Activated CD8-positive, alpha-beta memory T cell treated with anti-CD3 and anti-CD28 coated beads for 48 hours (primary cell): ENCODE results near the gene TMPRSS13.
"Not testable (repeated sequence)": the region's sequence is repeated elsewhere in the genome, so short reads cannot be mapped to it uniquely, and the experiment has no call there.

Experiments used
- DNase-seq, 3 experiments: peaks; one replicate each; pipeline ENCODE4 v3.0.0-alpha.2; 2020; ENCODE audit warnings: low read depth in 2 of 3, low spot score in 2 of 3

Gene TMPRSS13

DNA sequence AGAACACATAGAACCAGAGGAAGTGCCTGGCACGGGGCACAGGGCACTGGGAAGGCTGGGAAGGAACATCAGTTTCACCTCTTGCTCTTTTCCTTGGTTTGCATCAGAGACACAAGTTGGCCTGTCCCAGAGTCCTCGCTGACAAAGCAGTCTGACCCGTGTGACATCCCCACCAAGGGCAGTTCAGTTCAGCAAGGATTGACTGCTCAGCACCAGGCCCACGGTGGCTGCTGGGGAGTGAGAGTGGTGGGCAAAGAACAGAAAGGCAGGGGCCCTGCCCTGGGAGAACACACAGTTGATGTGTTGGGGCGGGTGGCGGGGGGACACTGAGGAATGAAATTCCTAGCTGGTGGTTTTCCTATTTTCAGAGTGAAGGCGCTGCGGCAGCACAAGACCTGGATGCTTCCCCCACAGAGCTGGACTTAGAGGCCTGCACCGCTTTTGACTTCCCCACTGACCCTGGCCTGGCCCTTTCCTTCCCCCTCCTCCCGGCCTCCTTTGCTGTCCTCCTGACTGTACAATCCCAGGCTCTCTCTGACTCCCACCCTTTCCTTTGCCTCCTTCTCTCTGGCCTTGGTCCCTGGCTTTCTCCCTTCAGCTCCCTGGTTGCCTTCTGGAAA, 2.2 kb upstream of the TMPRSS13 start:
- no peak for DNase-seq

DNA sequence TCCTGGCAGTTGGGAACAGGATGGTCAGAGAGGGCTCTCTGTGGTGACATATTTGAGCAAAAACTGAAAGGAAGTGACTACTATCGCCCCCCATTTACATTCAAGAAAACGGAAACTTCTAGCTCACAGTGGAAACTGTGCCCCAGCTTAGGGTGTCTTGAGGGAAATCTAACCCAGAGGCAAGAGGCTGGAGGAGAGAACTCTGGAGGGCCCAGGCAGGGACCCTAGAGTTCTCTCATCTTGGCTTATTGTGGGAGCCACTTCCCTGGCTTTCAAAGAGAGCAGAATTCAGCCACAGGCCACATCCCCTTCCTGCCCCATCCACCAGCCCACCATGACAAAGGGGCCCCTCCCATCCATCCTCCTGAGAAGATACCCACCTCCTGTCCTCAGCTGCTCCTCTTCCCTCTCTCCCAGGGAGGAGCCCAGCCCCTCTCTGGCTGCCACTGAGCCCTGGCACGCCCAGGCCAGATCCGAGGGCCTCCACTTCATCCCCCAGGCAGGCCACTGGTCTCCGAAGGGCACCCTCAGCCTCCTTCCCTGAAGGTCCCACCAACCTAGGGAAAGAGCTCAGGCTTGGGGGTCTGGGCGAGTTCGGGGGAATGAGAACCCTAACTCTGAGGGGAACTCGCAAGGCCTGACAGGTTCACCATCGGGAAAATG, 1.6 kb upstream of the TMPRSS13 start:
- DNase-seq: no peak

DNA sequence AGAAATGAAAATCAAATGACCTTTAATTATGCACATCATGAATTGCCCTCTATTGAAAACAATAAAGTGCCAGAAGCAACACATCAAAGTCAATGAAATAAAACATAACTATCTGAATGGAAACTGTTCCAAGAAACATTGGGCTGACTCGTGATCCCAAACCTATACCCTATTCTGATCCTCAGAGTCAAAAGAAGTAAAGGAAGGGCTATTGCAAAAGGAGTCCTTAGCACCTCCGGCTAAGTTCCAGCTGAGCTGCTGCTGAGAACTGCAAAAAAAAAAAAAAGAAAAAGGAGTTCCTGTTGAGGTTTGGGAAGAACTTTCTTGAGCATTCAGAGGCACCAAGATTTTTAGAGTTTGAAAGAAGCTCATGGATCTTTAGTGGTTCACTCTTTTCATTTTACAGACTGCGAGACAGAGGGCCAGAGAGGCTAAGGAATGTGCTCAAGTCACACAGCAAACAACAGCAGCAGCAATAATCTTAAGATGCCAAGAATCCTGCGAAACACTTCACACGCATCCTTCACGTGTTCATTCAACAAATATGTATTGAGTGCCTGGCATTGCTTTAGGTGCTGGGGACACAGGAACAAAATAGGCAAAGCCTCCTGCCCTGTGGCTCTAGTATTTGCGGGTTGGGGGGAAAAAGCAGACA, 841 bp upstream of the TMPRSS13 start:
- DNase-seq: no peak

DNA sequence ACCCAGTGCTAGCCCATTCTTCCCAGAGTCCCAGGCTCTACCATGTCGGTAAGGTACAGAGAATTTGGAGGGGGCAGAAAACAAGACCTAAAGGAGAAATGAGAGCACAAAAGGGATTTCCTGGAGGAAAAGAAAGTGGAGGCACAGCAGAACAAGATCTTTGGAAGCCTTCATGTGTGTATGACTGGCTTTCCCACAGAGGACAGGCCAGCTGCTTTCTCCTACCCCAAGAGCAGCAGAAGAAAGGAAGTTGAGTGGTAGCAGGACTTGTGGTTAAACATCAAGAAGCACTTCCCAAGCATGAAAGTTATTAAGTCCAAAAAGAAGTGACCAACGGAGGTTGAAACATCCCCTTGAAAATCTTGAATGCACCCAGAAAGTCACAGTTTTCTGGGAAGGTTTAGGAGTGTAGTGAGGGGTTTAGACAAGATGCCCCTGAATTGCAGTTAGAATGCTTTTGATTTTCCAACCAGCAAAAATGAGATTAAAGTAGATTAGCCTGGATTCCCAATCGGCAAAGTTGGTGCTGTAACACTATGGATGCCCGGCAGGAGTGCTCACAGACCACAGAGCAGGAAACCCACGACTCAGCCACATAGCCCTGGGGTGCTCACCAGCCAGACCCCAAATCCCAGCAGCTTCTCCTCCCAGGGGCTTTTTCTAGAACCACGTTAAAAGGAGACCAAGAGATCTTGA, 608 bp downstream of the TMPRSS13 start:
- DNase-seq: no peak

DNA sequence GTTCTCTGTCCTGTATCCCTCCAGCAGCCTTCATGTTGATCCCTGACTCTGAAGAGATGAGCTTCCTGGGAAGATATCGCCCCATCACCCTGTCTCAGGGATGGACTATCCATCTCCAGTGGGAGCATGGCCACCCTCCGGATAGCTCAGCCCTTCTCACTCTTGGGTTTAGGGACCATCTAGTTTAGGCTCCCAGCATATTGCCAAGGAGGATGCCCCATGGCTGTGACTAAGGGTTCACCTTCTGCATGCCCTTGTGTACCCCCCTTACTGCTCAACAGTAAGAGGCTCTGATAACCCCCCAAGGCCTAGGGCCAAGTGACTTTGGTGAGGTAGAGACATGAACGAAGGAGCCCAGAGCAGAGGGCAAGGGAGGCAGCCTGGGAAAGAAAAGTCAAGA, 1.3 kb downstream of the TMPRSS13 start:
- DNase-seq: no peak

DNA sequence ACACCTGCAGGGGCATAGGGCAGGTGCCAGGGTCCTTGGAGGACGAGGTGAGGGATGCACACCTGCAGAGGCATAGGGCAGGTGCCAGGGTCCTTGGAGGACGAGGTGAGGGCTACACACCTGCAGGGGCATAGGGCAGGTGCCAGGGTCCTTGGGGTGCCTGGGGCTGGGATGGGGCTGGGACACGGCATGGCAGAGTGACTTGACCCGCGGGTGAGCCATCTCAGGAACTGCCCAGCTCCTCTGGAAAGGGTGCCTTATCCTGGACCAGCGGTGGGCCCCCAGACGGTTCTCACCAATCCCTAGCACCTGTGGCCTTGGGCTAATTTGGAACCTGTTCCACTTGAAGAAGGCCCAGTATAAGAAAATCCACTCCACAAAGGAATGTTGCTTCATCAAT, 3.0 kb downstream of the TMPRSS13 start:
- DNase-seq: not testable (repeated sequence)

DNA sequence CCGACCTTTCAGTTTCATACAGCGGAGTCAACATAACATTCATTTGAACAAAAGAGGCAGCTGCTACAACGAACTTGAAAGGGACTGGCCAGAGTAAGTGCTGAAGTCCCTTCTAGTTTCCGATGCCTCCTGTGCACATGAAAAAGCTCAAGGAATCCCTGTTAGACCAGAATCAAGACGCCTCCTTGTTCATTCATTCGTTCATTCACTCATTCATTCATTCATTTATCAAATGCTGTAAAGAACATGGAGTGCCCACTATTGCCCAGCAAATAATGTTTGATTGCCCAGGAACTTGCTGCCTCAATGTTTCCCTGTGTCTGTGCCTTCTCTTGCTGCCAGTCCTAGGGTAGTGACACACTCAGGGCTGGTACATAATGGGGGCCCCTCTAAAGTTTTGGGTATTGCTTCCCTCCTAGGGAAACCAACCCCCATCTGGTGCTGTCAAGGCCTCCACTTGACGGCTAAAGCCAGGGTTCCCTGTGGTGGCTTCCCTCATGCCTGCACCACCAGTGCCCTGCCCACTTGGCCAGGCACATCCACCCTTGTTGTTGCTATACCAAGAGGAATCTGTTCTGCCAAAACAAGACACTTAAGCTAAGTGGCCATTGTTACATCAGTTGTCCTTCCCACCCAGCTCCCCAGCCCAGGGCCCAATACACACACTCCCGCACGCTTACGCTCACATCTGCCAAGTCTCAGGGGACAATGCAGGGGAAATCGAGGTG, 3.8 kb downstream of the TMPRSS13 start:
- no peak for DNase-seq

DNA sequence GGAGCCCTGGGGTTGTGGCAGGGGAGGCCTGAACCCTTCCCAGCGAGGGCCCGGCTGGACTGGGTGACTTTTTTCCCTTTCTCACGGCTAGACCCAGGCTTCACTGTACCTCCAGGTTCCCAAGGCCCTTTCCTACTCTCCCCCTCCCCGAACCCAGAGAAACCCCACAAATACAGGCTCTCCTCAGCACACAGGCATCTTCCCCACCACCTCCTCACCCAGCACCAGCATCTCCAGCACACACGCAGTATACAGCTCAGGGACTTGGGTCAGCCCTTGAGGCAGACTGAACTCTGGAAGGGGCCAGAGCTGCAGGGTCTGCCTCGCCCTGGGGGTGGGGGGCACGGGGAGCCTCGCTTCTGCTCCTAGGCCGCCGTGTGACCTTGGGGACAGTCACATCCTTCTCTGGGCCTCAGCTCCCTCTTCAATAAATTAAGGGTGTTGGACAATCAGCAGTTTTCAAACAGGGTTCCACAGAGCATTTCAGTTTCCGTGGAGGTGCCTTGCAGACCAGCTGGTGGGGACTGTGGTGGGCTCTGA, 4.5 kb downstream of the TMPRSS13 start:
- DNase-seq: no peak

DNA sequence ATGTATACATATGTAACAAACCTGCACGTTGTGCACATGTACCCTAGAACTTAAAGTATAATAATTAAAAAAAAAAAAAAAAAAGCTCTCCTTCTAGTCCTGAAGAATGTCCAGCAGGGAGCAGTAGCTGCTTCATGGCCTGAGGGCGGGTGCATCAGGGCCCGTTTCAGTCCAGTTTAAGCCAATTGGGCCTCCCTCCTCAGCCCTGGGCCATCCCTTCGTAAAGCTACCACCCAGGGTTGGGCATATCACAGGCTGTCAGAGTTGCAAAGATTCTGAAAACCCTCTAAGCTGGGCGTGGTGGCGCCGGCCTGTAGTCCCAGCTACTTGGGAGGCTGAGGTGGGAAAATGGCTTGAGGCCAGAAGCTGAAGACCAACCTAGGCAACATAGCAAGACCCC, 5.4 kb downstream of the TMPRSS13 start:
- no peak for DNase-seq

DNA sequence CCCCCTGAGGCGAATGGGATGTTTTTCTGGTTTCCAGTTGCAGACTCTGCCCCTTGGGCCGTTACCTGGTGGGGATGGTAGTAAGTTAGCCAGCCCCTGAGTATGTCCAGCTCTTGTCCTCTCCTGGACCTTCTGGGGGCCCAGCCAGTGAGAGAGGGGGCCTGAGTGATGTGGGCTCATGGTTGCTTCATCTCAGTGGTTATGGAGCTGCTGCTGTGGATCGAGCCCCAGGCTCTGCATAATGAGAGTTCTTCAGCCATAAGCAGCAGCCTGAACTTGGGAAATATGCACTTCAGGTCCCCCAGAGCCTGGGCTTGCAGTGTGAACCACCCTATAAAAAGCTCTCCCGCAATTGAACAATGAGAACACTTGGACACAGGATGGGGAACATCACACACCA, 5.9 kb downstream of the TMPRSS13 start:
- no peak for DNase-seq

DNA sequence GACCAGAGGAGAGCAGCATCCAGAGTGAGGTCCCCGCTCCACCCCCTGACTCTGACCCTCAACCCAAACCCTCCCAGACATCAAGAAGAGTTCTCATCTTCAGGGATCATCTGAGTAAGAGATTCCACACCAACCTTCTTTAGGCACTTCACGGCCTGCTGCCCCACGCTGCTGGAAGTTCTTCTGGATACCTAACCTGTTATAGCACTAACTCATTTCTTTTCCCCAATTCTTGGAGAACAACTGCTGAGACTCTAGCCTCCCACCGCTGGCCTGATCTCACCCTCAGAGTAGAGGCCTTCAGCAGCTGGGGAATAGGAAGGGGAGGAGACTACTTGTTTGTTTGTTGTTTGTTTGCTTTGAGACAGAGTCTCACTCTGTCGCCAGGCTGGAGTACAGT, 7.3 kb downstream of the TMPRSS13 start:
- DNase-seq: no peak

DNA sequence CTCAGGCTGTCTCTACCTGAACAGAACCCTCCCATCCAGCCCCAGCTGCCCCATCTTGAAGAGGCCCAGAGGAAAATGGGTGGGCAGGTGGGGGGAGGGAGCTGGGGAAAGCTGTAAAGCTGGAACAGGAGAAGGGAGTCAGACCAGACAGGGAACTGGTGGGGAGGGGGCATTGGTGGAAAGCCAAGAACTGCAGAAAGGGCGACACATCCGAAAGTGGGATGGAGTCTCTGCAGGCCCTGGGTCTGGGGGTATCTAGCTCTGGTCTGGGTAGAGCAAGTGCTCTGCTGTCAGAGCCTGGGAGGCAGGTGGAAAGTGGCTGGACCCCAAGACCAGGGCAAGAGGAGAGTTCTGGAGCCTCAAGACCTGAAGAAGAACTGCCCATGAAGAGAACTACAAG, 7.7 kb downstream of the TMPRSS13 start:
- DNase-seq: no peak

DNA sequence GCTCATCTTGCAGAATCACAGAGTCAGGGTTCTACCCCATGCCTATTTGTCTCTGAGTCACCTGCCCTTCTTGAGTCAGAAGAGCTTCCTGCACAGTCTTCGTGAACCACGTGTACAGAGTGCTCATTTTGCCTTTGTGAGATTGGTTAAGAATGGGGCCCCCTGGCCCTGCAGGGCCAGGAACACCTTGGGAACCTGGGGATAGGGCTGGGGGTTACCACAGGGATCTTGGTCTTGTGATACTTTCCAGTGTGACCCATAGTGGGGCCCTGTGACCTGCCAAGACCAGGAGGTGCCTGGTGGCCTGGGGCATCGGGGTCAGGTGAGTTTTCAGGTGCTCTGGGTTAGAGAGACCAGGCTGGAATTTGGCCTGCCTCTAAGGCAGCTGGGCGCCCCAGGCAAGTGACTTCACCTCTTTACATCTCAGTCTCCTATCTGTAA, 9.4 kb downstream of the TMPRSS13 start:
- no peak for DNase-seq

DNA sequence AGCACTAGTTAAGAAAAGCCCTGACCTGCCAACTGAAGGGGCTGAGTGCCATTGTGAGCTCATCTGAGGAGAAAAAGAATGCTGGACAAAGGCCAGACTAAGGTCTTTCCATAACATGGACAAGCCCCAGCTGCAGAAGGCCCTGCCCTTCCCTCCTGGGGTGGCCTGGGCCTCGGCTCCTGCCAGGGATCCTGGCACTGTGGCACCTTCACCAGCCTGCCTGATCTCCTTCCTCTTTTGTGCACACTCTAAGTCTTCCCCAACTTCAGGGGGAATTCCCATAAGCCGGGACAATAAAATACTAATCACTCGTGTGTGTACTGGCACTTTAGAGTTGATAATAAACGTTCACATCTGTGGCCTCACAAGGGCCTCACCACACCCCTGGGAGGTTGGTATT, 9.9 kb downstream of the TMPRSS13 start:
- DNase-seq: no peak

DNA sequence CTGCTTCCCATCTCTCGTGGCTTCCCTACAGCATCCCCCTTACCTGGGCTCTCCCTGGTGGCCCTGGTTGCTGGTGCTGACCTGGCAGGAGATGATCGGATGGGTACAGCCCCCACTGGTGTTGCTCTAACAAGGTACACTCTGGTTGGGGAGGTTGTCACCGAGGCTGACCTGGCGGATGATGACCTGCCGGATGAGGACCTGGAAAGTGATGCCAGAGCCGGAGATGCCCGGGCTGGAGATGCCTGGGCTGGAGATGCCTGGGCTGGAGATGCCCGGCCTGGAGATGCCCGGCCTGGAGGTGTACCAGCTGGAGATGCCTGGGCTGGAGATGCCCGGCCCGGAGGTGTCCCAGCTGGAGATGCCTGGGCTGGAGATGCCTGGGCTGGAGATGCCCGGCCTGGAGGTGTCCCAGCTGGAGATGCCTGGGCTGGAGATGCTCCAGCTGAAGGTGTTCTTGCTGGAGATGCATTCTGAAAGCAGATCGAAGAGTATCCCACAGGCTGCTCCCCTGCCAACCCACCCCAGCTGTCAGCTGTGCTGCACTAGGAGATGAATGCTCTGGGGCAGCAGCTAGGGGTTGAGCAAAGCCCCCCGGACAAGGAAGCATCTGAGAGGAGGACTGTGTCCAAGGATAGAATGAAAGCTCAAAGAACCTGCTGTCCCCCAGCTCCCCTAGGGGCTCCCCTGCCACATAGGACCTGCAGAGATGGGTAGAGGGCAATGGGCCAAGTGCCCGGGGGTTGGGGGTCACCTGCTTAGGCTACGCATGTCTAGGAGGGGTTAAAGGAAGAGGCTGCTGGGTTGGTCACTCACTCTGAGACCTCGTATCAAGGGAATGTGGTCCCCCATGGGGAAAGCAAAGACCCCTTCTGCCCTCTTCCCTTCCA, 10.6 kb downstream of the TMPRSS13 start:
- DNase-seq: no peak

DNA sequence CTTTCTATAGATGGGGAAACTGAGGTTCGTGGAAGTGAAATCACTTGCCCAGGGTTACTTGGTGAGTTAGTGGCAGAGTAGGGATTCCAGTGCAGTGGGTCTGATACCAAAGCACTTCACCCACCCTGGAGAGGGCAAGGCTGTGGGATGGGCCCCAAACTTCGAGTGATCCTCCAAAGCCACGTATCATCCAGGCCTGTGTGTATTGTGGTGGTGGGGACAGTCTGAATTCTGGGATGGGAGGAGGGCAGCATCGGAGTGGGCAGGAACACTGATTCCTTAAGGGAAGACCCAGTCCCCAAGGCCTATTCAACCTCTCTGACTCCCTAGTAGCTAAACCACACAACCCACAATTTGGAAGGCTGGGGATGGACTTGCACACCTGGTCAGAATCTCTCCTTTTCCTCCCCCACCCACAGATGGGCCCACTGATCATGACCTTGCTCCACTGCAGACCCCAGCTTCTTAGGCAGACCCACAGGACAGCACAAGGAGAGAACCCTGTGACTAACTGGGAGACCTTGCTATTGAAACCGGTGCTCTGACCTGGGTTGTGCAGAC, 11.5 kb downstream of the TMPRSS13 start:
- DNase-seq: no peak

DNA sequence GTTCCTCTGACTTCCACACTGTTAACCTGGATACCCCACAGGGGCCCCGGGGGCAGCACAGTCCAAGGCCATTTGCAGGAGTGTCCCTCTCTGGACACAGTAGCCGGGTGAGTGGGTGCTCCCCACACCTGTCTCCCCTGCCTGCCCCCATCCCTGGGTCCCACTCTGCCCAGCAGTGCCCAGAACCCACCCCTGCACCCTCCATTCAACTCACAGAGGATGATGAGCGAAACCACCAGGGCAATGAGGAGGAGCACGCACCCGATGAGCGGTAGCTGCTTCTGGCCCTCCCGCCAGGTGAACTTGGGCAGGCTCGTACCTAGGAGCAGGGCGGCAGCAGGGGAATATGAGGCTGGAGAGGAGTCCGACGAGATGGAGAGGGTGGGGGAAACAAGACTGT, 12.2 kb downstream of the TMPRSS13 start:
- no peak for DNase-seq

DNA sequence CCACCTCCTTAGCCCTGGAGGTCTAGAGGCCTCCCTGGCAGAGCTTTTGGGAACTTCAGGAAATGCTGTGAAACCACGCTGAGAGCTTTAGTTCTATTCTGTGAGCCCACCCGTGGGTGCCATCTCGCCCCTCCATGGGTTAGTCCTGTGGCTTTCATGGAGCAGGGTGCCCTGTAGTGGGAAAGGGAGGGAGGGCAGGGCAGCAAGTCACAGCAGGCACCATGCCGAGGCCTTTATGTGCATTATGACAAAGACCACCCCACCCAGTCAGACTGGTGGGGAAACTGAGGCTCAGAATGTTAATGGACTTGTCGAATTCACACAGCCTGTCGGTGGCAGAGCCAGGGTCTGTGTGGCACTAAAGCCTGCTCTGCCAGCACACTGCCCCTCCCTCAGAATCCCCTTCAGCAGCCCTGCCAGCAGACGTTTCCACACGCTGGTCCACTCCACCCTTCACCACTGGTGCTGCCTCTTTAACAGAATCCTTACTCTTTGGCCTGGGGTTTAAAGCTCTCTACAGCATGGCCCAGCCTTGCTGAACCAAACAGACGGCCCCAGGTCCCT, 13.4 kb downstream of the TMPRSS13 start:
- DNase-seq: no peak

DNA sequence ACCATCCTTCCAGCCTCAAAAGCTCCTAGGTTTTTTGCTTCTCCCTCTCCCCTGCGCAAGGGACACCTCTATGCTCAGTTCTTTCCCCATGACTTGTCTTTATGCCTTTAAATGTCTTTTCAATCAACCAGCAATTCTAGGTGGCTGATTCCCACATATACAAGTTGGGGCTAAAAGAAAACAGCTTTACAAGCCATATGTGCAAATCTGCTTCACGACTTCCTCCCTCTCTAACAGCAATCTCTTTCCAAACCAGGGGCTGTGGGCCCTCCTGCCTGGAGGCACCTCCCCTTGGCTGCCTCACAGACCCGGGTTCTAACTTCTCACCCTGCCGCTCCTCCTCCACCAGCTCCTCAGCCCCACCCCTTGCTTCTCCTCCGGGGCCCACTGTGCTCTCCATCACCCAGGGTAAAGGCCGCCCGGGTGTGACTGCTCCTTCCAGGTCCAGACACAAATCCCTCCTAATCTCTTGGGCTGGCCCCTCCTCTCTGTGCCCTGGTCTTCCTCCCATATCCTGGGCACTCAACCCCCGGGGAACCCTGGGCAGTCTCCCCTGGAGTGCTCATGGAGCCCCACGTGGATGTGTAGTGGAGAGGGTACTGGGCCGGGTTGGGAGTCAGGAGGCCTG, 14.1 kb downstream of the TMPRSS13 start:
- DNase-seq: no peak
